HG03558 (cell line): ENCODE data around the gene UFSP2.
"Not testable (repeated sequence)": the region's sequence is repeated elsewhere in the genome, so short reads cannot be mapped to it uniquely, and the experiment has no call there.

Experiments
- ATAC-seq: cut with Tn5 transposase; IDR thresholded peaks from one replicate; pipeline ENCODE4 v1.9.1; 2021; ENCODE audit warnings: moderate number of reproducible peaks; ENCODE audit not compliant: unreplicated experiment; ENCODE audit errors: extremely low read depth

UFSP2 gene

GRCh38 chr4:185384930-185385331, 40.8 kb downstream of the UFSP2 start:
- ATAC-seq = no peak

GRCh38 chr4:185384061-185384460, 41.7 kb downstream of the UFSP2 start:
- ATAC-seq = no peak

- no peak for ATAC-seq
Observed at GRCh38 chr4:185383451-185383850, 42.3 kb downstream of the UFSP2 start.

- no peak for ATAC-seq
Observed at GRCh38 chr4:185382754-185383153, 43.0 kb downstream of the UFSP2 start.

GRCh38 chr4:185381288-185382196, 44.2 kb downstream of the UFSP2 start:
- ATAC-seq = no peak

GRCh38 chr4:185380320-185380719, 45.4 kb downstream of the UFSP2 start:
- no peak for ATAC-seq

- ATAC-seq = no peak
Observed at GRCh38 chr4:185379326-185380295, 46.2 kb downstream of the UFSP2 start.

- no peak for ATAC-seq
Observed at GRCh38 chr4:185378264-185378663, 47.5 kb downstream of the UFSP2 start.

- no peak for ATAC-seq
Observed at GRCh38 chr4:185374573-185374972, 51.2 kb downstream of the UFSP2 start.

GRCh38 chr4:185374027-185374426, 51.7 kb downstream of the UFSP2 start:
- no peak for ATAC-seq

- ATAC-seq = no peak
Observed at GRCh38 chr4:185371702-185372101, 54.1 kb downstream of the UFSP2 start.

- ATAC-seq = no peak
Observed at GRCh38 chr4:185370268-185370949, 55.4 kb downstream of the UFSP2 start.

GRCh38 chr4:185369731-185370130, 56.0 kb downstream of the UFSP2 start:
- no peak for ATAC-seq

- ATAC-seq = no peak
Observed at GRCh38 chr4:185364886-185365285, 60.9 kb downstream of the UFSP2 start.

- no peak for ATAC-seq
Observed at GRCh38 chr4:185363251-185363650, 62.5 kb downstream of the UFSP2 start.

- ATAC-seq = not testable (repeated sequence)
Observed at GRCh38 chr4:185362570-185362969, 63.2 kb downstream of the UFSP2 start.

- ATAC-seq = no peak
Observed at GRCh38 chr4:185361872-185362271, 63.9 kb downstream of the UFSP2 start.

- ATAC-seq = no peak
Observed at GRCh38 chr4:185359767-185360446, 65.9 kb downstream of the UFSP2 start.

GRCh38 chr4:185358959-185359358, 66.8 kb downstream of the UFSP2 start:
- no peak for ATAC-seq

GRCh38 chr4:185358514-185358913, 67.2 kb downstream of the UFSP2 start:
- no peak for ATAC-seq
